Karpas-422 (cell line): ENCODE data around the gene PUSL1. TPM values are rescaled to one million over a fixed set of nuclear protein-coding genes. Genes with fewer than 3 reads are reported as not detected.

Experiments used
- DNase-seq: peaks from one replicate; pipeline ENCODE4 v3.0.0-alpha.2; 2015
- H2AFZ ChIP-seq: fragments of 200-600 bp; sonication (generic); 2 replicates; pipeline ENCODE4 v1.6.1; 2014; ENCODE audit warnings: antibody characterized with exemption, low read length, mixed read lengths
- H3K27ac ChIP-seq: fragments of 200-600 bp; sonication (generic); 2 replicates; pipeline ENCODE4 v1.5.1; 2014; ENCODE audit warnings: mild to moderate bottlenecking, low read length, moderate library complexity
- H3K27me3 ChIP-seq: fragments of 200-600 bp; sonication (generic); 2 replicates; pipeline ENCODE4 v1.6.1; 2014; ENCODE audit warnings: low read length, mixed read lengths
- H3K36me3 ChIP-seq: fragments of 200-600 bp; sonication (generic); 2 replicates; pipeline ENCODE4 v1.6.1; 2014; ENCODE audit warnings: low read length, mixed read lengths; ENCODE audit not compliant: insufficient read depth
- H3K4me1 ChIP-seq: fragments of 200-600 bp; sonication (generic); 2 replicates; pipeline ENCODE4 v1.6.1; 2014; ENCODE audit warnings: mild to moderate bottlenecking, low read length, mixed read lengths
- H3K4me2 ChIP-seq: fragments of 200-600 bp; sonication (generic); 2 replicates; pipeline ENCODE4 v1.6.1; 2014; ENCODE audit warnings: low read length, low read depth, mild to moderate bottlenecking; ENCODE audit not compliant: poor library complexity, severe bottlenecking
- H3K4me3 ChIP-seq: fragments of 200-600 bp; sonication (generic); 2 replicates; pipeline ENCODE4 v1.5.1; 2014; ENCODE audit warnings: mild to moderate bottlenecking, antibody characterized with exemption, low read length, mixed read lengths
- H3K79me2 ChIP-seq: fragments of 200-600 bp; sonication (generic); 2 replicates; pipeline ENCODE4 v1.6.1; 2014; ENCODE audit warnings: mild to moderate bottlenecking, low read length, mixed read lengths
- H3K9ac ChIP-seq: fragments of 200-600 bp; sonication (generic); 2 replicates; pipeline ENCODE4 v1.6.0; 2014; ENCODE audit warnings: low read length
- H3K9me2 ChIP-seq: fragments of 200-600 bp; sonication (generic), shearing (Covaris generic); replicated peaks from 2 replicates; pipeline ENCODE4 v1.6.0; 2014; ENCODE audit warnings: mild to moderate bottlenecking, low read length, moderate library complexity; ENCODE audit not compliant: insufficient read depth
- H3K9me3 ChIP-seq: fragments of 300-700, 200-600 bp; sonication (generic); 2 replicates; pipeline ENCODE4 v1.6.1; 2014; ENCODE audit warnings: low read length, mixed read lengths
- H4K20me1 ChIP-seq: fragments of 200-600 bp; sonication (generic); 2 replicates; pipeline ENCODE4 v1.6.1; 2014; ENCODE audit warnings: mild to moderate bottlenecking, antibody characterized with exemption, low read length, low read depth; ENCODE audit not compliant: insufficient read depth
- total RNA-seq: library from RNA; depleted of rRNA; stranded (reverse); fragments of >200 nt; shearing (Covaris generic); gene quantifications from 2 replicates; pipeline ENCODE4 v1.2.3, GENCODE V29; 2014; ENCODE audit warnings: low replicate concordance

Gene PUSL1
- total RNA-seq, 1 experiment from 2014 or later: 14.9 TPM

DNA sequence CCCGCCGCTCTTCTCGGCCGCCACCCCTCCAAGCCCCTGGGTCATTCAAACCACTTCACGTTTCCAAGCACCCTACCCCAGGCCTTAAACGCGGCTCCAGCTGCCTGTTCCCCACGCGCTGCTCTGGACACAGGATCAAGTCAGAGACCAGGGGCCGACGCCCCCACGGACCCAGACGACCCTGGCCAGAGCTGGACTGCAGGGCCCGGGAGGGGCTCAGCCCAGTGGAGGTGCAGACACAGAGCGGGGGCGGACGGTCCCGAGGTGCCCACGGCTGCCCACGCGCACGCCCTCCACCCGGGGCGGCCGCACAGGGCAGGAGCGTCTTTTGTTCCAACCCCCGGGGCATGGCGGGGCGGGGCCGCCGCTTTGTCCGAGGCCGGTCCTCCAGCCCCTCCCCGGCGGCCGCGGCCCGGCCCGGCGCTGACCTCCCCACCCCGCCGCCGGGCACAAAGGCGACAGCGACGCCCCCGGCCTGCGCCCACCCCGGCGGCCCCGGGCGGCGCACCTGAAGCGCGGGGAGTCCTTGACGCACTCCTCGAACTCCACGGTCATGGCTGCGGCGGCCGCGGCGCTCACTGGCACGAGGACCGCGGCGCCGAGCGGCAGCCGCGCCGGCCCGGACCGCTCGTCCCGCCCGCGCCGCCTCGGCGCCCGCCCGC lies 1.0 kb upstream of the PUSL1 start:
- no peaks in the 10 kb centered on the region for H3K27me3 ChIP-seq
- peaks cover 16% of the 10 kb centered on the region; the same call in 1 of the 2 replicates for H4K20me1 ChIP-seq
- peaks cover 42% of the 10 kb centered on the region for H3K4me1 ChIP-seq
- peak overlapping the region; percentile 85 for H3K4me3 ChIP-seq
- no peaks in the 10 kb centered on the region for H3K36me3 ChIP-seq
- H3K27ac ChIP-seq: peak overlapping the region; percentile 97
- peak overlapping the region; percentile 94 for H3K4me2 ChIP-seq
- no peak overlapping the region for H2AFZ ChIP-seq
- H3K9me3 ChIP-seq: no peaks in the 10 kb centered on the region
- H3K9me2 ChIP-seq: no peaks in the 10 kb centered on the region
- DNase-seq: peak; percentile 60
- peaks cover 46% of the 10 kb centered on the region for H3K79me2 ChIP-seq
- peak overlapping the region; percentile 97 for H3K9ac ChIP-seq

DNA sequence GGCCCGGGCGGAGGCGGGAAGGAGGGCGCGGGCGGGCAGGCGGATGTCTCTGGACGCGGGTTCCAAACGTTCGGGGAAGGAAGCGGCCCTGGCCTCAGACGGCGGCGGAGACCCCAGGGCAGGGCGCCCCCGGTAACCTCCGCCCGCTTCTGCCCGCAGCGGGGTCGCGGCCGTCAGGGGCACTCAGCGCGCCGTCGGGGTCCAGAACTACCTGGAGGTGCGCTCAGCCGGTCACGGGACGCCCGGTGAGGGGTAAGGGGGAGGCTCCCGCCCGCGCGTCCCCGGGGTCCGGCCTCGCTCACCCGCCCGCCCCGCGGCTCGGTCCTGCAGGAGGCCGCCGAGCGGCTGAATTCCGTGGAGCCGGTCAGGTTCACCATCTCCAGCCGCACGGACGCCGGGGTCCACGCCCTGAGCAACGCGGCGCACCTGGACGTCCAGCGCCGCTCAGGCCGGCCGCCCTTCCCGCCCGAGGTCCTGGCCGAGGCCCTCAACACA lies 406 bp downstream of the PUSL1 start:
- peaks cover 16% of the 10 kb centered on the region; the same call in 1 of the 2 replicates for H4K20me1 ChIP-seq

DNA sequence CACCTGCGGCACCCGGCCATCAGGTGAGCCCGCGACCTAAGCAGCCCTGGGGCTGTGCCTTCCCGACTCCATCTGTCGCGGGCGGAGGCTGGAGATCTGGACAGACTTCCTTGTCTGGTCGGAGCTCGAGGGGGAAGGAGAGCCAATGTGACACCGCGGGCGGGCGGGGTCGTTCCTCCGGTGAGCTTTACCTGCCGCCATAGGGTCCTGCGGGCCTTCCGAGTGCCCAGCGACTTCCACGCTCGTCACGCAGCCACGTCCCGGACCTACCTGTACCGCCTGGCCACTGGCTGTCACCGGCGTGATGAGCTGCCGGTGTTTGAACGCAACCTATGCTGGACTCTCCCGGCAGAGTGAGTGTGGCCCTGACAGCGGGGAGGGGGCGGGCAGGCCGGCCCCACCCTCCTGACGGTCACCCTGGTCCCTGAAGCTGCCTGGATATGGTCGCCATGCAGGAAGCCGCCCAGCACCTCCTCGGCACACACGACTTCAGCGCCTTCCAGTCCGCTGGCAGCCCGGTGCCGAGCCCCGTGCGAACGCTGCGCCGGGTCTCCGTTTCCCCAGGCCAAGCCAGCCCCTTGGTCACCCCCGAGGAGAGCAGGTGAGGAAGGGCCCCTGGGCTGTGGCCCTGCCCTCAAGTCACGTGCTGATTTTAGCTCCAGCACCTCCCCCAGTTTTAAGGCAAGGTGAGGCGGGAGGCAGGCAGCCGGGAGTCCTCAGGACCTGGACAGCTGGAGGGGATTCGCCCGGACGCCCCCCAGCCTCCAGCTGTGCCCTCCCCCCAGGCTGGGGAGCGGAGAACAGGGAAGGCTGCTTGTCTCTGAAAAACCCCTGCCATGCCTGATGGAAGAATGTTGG lies 1.1 kb downstream of the PUSL1 start:
- H3K9me2 ChIP-seq: no peaks in the 10 kb centered on the region
- H3K4me1 ChIP-seq: peaks cover 35% of the 10 kb centered on the region
- no peak overlapping the region for H2AFZ ChIP-seq
- peak overlapping the region; percentile 73 for H3K4me2 ChIP-seq
- peaks cover 16% of the 10 kb centered on the region; the same call in 1 of the 2 replicates for H4K20me1 ChIP-seq
- peaks cover 32% of the 10 kb centered on the region for H3K79me2 ChIP-seq
- peak; percentile 74 for DNase-seq
- H3K4me3 ChIP-seq: peak overlapping the region; percentile 78
- H3K9me3 ChIP-seq: no peaks in the 10 kb centered on the region
- peaks cover 6% of the 10 kb centered on the region; the same call in 1 of the 2 replicates for H3K36me3 ChIP-seq
- peak overlapping the region; percentile 85 for H3K9ac ChIP-seq
- peak overlapping the region; percentile 77 for H3K27ac ChIP-seq
- no peaks in the 10 kb centered on the region for H3K27me3 ChIP-seq

More for the DNA sequence above, 406 bp downstream of the PUSL1 start:
- H3K4me3 ChIP-seq: peak overlapping the region; percentile 78
- H2AFZ ChIP-seq: no peak overlapping the region; the same call in 1 of the 2 replicates
- no peaks in the 10 kb centered on the region for H3K9me2 ChIP-seq
- peak overlapping the region; percentile 77 for H3K27ac ChIP-seq
- H3K27me3 ChIP-seq: no peaks in the 10 kb centered on the region
- 0 out of 2 replicates have a peak, but pooled peaks cover 4% of the 10 kb centered on the region for H3K36me3 ChIP-seq
- no peak for DNase-seq
- peaks cover 38% of the 10 kb centered on the region for H3K79me2 ChIP-seq
- peak overlapping the region; percentile 85 for H3K9ac ChIP-seq
- H3K4me2 ChIP-seq: peak overlapping the region; percentile 73
- peaks cover 42% of the 10 kb centered on the region for H3K4me1 ChIP-seq
- H3K9me3 ChIP-seq: no peaks in the 10 kb centered on the region

DNA sequence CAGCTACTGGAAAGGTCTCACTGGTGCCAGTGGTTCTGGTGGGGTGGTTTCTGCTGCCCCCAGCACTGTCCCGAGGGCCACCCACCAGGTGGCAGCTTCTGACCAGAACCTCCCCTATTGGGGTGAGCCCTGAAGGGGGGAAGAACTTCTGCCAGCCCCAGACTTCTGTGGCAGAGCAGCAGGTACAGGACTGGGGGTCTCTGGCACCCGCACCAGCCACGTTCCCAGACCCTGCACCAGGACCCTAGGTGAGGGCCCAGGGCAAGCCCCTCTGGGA lies 1.6 kb downstream of the PUSL1 start:
- peak overlapping the region; percentile 73 for H3K4me2 ChIP-seq
- no peak overlapping the region for H2AFZ ChIP-seq
- peak overlapping the region; percentile 85 for H3K9ac ChIP-seq
- peaks cover 31% of the 10 kb centered on the region for H3K79me2 ChIP-seq
- no peak for DNase-seq
- peaks cover 11% of the 10 kb centered on the region for H3K36me3 ChIP-seq
- no peaks in the 10 kb centered on the region for H3K9me3 ChIP-seq
- H3K9me2 ChIP-seq: no peaks in the 10 kb centered on the region
- no peaks in the 10 kb centered on the region for H3K27me3 ChIP-seq
- peaks cover 31% of the 10 kb centered on the region for H3K4me1 ChIP-seq
- H4K20me1 ChIP-seq: peaks cover 16% of the 10 kb centered on the region; the same call in 1 of the 2 replicates
- H3K4me3 ChIP-seq: peak overlapping the region; percentile 78
- H3K27ac ChIP-seq: peak overlapping the region; percentile 48

DNA sequence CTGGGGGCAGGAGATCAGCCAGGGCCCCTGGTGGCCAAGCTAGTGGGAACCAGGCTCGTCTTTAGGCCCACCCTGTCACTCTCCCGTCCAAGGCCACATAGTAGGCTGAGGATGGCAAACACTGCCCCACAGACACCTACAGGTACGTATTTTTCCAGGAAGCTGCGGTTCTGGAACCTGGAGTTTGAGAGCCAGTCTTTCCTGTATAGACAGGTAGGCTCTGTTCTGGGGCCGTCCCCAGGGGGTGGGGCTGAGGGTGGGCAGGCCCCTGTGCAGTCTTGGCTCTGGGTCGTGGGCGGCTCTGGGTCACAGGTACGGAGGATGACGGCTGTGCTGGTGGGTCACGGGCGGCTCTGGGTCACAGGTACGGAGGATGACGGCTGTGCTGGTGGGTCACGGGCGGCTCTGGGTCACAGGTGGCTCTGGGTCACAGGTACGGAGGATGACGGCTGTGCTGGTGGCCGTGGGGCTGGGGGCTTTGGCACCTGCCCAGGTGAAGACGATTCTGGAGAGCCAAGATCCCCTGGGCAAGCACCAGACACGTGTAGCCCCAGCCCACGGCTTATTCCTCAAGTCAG lies 2.2 kb downstream of the PUSL1 start:
- Histone ChIP-seq H4K20me1 (peaks cover 16% of the 10 kb centered on the region; the same call in 1 of the 2 replicates), H3K9me3 (no peaks in the 10 kb centered on the region), H3K27me3 (no peaks in the 10 kb centered on the region), H3K9me2 (no peaks in the 10 kb centered on the region), H3K4me1 (peaks cover 30% of the 10 kb centered on the region), H3K79me2 (peaks cover 30% of the 10 kb centered on the region), H3K9ac (peak overlapping the region; percentile 85; the same call in 1 of the 2 replicates), H2AFZ (no peak overlapping the region), H3K4me2 (peak overlapping the region; percentile 73), H3K36me3 (peaks cover 11% of the 10 kb centered on the region), H3K4me3 (no peak overlapping the region), H3K27ac (peak overlapping the region; percentile 48; the same call in 1 of the 2 replicates)
- DNase-seq: no peak

DNA sequence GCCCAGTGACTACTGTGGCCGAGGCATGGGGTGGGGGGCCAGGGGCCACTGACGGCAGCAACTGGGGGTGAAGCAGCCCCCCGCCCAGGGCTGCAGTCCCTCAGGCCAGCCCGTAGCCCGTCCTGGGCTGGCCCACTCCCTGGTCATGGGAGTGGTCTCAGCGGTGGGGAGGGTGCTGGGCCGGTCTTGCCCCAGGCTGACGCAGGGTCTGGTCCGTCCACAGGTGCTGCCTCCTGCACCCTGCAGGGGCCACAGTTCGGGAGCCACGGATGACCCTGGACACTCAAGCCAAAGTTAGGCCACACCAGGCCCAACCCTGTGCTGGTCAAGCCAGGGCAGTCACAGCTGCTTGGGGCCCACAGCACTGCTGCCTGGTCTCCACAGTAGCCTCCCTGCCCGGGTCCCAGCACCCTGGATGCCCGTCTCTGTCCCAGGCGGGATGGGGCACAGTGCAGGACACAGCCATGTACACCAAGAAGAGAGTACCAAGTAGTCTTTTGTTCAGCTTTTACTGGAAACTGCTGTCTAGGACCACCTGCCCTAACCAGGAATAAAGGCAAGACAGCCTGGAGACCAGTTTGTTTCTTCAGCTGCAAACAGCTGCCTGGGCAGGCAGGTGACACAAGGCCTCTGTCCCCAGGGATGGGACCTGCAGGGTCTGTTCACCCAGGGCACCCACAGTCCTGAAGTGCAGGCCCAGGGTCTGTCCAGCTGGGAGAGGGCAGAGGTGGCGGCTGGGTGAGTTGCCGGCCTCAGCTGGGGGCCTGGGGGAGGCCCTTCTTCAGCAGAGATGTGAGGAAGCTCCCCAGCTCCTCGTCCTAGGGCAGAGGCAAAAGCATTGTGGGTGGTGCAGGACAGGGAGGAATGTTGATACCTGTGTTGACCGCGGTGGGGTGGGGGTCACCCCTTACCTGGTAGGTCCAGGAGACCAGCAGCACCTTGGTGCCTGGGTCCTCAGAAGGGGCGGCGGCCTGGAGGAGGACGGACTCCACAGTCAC lies 3.0 kb downstream of the PUSL1 start:
- Histone ChIP-seq H3K4me3 (no peak overlapping the region), H3K9me3 (no peaks in the 10 kb centered on the region), H3K27ac (no peak overlapping the region), H3K79me2 (peaks cover 27% of the 10 kb centered on the region), H3K9ac (no peak overlapping the region), H3K27me3 (no peaks in the 10 kb centered on the region), H3K4me2 (no peak overlapping the region), H3K36me3 (peaks cover 11% of the 10 kb centered on the region), H2AFZ (no peak overlapping the region), H3K9me2 (no peaks in the 10 kb centered on the region), H4K20me1 (peaks cover 16% of the 10 kb centered on the region; the same call in 1 of the 2 replicates), H3K4me1 (peaks cover 28% of the 10 kb centered on the region)
- DNase-seq: no peak

- Histone ChIP-seq H3K9me3 (no peaks in the 10 kb centered on the region), H4K20me1 (peaks cover 16% of the 10 kb centered on the region; the same call in 1 of the 2 replicates), H3K79me2 (peaks cover 20% of the 10 kb centered on the region), H2AFZ (no peak overlapping the region), H3K27ac (no peak overlapping the region), H3K36me3 (peaks cover 11% of the 10 kb centered on the region), H3K4me2 (no peak overlapping the region), H3K27me3 (no peaks in the 10 kb centered on the region), H3K9ac (no peak overlapping the region), H3K4me3 (no peak overlapping the region), H3K9me2 (no peaks in the 10 kb centered on the region), H3K4me1 (peaks cover 24% of the 10 kb centered on the region)
- DNase-seq: no peak
Observed at GRCh38 chr1:1312450-1313314, 4.3 kb downstream of the PUSL1 start.
